H54 (cell line): ENCODE measurements around the gene TPST2.

Source experiments
- DNase-seq: peaks from one replicate; pipeline ENCODE4 v3.0.0; 2011; ENCODE audit warnings: low spot score, mixed read lengths; ENCODE audit not compliant: insufficient read length
- FAIRE-seq: peaks from 3 replicates; lab custom pipeline; 2011; peaks lifted over from hg19 to GRCh38; lab: Jason Lieb, UNC
- POLR2A ChIP-seq: IDR thresholded peaks from 2 replicates; pipeline ENCODE4 v1.6.1; 2011; ENCODE audit warnings: low read depth, mild to moderate bottlenecking, low read length

The TPST2 gene

DNA sequence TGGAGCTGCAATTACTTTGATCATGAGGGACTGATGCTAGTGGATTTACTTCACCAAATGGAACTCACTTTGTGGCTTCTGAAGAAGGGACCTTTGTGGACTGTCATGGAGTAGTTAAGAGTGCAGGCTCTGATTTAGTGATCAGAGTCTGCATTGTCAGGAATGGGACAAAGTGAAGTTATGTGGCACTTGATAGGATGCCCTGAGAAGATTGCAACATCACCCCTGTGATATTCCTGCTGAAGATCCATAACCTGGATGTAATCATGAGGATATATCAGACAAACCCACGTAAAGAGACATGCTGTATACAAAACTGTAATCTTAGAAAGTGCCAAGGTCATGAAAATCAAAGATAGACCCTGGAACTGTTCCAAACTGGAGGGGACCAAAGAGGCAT lies 76.1 kb downstream of the TPST2 start:
- FAIRE-seq (no peak), DNase-seq (no peak)
- TF ChIP-seq POLR2A, result no peak

DNA sequence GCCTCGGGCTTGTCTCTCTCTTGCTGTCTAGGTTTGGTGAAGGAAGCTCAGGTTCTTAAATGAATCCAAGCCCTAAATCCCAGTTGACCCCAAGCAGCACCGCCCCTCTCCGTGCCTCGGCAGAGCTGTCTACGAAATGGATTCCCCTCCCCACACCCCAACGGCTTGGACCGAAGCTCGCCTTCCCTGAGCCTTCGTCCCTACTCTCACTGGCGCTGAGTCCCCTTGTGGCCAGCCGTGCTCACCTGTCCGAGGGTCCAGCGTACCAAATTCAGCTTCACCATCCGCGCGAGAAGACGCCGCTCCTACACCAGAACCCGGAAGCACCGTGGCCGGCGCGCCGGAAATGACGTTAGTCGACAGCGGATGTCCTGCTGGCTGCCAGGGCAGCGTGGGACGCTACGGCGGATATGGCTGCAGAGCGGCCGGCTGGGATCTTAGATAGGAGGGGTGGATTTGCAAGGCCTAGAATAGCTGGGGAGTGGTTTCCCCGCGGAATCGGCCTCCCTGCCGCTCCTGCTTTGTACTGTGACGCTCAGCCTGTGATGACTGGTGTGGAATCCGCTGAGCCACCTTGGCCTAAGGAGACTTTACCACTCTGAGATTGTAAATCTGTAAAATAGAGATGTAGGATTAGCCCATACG lies 77.7 kb downstream of the TPST2 start, which contains the start of gene TFIP11:
TSS of gene TFIP11 (minus strand) at position 325 of the 645 bp plus-strand sequence. CDS start 2,201 bp downstream, outside the sequence.
- TF ChIP-seq POLR2A, result peak; percentile 69
- peak; percentile 82 for DNase-seq
- FAIRE-seq, result no peak

DNA sequence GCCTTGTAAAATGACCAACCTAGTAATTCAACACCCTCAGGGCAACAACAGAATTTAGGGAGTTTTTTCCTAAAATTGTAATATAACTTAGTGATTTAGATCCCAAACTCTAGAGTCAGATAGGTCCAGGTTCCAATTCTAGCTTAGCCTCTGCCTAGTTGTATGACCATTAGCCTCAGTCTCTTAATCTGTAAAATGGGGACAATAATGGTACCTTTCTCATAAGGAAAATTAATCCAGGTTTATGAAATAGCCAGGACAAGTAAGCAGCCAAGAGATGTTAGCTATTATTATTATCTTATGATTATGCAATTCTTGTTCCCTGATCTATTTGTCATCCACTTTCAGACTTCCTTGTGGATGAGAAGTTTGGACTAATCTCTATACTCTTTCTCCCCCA lies 81.8 kb downstream of the TPST2 start:
- DNase-seq, result no peak
- FAIRE-seq, result no peak
- no peak for TF ChIP-seq POLR2A

DNA sequence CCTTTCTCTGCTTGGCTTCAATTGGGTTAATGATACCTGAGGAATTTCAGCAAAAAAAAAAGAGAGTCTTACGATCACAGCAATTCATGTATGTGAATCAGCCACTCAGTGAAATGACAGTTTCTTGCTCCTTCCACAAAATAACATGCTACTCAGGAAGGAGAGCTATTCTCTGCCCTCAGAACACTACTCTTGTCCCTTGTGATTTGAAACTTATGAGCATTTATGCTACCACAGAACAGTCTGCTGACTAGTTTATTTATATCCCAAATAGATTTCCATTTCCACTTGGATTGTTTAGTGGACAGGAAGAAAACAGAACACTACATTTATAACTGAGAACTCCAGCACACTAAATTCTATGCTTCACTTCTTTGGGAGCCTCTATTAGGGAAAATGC lies 86.2 kb downstream of the TPST2 start:
- TF ChIP-seq POLR2A, result no peak
- no peak for DNase-seq
- no peak for FAIRE-seq

DNA sequence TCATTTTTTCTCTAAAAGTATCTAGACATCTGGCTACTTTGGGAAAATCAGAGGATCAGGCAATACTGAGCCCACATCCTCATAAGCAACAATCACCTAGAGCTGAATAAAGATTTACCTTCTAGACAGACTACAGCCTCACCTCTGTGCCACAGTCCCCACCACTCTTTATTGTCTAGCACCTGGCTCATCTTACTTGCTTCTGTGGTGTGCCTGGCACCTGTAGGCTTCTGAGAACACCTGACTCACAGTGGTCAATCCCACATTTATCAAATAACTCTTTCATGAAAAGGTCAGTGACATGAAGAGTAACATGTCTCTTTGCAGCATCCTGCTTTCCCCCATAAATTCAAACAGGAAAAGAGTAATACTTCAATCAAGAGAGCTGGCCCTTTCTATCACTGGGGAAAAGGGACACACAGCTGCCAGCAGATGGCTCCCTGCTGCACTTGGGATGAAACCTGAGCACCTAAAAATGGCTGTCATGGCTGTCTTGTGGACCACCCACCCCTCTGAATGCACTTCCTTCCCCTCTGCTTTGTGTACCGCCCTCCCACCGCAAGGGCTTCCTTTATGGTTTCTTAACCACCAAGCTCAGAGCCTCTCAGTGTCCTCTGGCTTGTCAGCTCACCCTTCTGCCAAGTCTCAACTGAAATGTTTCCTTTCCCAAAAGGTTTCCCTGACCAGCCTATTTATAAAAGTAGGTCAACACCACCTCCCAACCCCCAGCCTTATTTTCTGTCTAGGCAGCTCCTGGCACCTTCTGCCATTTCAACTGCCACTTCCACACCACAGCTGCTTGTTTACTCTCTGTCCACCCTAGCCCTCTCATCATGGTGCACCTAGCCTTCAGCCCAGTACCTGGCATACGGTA lies 87.0 kb downstream of the TPST2 start:
- FAIRE-seq (no peak), DNase-seq (no peak)
- no peak for TF ChIP-seq POLR2A

DNA sequence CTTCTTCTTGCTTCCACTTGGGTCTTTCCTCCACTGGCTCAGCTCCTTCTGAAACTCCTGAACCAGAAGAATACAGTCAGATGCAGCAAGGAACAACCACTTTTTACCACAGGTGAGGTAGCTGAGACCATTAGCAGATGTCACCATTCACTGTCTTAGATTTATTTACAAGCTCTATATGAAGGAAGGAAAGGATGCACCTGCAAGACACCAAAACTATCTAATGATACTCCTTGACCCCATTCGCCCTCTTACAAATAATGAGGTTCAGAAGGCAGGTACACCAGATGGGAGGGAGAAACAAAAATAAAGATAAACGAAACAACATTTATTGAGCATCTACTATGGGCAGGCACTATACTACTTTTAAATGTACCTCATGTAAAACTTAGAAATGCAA lies 87.9 kb downstream of the TPST2 start:
- no peak for TF ChIP-seq POLR2A
- DNase-seq, result no peak
- no peak for FAIRE-seq

DNA sequence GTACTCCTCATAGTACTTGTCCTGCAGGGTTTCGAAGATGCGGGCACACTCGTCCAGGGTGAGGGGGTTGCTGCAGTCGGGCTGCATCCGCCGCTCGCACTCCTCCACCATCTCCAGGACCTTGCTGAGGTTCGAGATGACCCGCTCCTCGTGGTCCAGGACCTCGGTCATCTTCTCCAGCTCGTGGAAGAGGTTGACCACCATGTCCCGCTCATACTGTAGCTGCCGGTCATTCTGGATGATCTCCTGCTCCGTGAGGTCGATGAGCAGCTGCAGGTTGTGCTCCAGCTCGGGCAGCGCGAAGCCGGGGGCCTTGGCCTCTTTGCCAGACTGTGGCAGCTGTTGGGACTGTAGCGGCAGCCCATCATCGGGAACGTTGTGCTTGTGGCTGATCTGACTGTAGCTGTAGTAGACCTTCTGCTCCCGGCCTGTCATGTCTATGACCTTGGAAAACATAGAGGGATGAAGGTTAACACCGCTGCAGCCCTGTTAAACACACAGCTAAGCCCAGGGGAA lies 90.7 kb downstream of the TPST2 start:
- TF ChIP-seq POLR2A, result no peak
- no peak for DNase-seq
- no peak for FAIRE-seq

DNA sequence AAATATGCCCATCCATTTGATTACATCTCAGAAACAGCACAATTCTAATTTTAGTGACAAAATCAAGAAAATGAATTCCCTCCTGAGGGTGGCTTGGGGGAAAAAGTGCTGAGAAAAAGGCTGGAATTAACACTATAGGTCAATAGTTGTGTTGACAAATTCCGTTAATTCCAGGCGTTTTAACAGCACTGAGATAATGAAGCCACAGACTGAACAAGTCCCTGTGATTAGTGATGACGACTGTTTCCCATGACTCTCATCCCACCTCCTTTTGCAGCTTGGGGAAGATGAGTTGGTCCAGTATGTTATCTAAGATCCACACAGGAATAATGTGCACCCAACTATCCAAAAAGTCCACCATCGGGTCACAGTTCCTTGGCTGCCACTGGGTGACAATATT lies 93.5 kb downstream of the TPST2 start:
- no peak for DNase-seq
- no peak for TF ChIP-seq POLR2A
- FAIRE-seq, result no peak

DNA sequence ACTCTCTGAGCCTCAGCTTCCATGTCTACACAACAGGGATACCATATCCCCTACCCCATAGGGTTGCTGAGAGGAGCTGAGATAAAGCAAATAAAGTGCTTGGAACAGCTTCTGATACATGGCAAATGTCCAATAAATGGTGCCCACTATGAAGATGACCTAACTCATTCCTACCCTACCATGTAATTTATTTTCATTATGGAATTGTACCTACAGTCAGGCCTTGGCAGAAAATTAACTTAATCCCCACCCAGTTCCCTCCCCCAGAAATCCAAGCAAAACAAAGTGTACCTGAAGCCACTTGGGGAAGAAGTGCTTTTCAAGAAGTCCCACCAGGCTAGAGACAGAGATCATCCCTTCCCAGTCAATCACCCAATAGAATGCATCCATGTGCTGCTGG lies 95.4 kb downstream of the TPST2 start:
- DNase-seq (no peak), FAIRE-seq (no peak)
- no peak for TF ChIP-seq POLR2A

DNA sequence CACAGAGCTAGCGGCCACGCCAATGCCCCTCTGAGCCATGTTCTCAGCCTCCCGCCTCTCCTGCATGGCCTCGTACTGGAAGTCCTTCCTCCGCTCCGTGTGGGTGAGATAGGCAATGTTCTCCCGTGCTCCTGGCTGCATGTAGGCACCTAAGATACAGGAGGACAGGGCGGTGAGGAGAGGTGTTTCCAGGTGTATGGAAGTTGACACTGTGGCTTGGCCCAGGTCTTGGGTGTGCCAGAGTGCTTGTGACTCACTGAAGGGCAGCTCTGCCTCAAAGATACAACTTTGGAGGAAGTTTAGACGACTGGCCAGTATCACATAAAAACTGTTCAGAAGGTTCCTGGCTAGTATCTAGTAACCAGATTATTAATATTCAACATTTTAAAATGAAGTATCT lies 97.7 kb downstream of the TPST2 start:
- no peak for DNase-seq
- TF ChIP-seq POLR2A, result no peak
- no peak for FAIRE-seq

DNA sequence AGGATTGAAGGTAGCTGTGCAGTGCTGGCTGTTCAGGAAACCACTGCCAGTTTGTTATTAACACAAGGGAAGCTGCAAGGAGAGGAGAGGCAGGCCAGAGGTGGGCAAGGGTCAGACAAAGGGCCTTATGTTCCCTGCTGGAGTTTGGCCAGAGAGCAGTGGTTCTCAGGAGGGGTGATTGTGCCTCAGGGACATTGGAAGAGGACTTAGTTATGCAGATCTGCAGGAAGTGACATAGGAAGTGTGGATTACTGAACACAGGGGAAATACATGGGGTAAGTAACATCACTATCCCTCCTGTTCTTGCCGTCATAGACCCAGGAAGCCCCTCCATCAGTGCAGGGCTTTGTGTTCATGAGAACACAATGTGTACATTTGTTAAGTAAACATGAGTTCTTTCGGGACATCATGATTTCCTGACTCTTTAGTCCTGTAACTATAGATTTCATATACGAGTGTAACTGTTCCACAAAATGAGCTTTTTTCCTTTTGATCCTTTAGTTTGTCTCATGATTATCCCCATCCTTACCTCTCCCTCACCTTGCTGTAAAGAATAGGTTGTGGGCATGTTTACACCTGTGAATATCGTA lies 100.4 kb downstream of the TPST2 start:
- FAIRE-seq (no peak), DNase-seq (no peak)
- no peak for TF ChIP-seq POLR2A

DNA sequence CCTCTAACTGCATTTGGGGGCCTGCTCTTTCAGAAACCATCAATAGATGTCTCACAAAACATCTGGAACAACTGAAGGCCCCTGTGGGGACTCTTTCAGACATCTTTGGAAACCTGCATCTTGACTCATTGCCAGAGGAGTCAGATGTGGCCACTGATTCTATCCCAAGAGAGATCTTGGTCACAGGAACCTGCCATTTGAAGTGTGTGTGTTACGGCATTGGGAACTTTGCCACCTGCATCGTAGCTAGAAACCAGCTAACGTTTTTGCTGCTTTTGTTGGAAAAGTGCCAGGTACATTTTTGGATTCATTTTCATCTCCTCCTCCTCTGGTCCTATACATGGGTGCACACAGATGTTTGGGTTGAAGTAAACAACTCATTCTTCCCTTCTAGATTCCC lies 101.9 kb downstream of the TPST2 start:
- no peak for TF ChIP-seq POLR2A
- DNase-seq (no peak), FAIRE-seq (no peak)

DNA sequence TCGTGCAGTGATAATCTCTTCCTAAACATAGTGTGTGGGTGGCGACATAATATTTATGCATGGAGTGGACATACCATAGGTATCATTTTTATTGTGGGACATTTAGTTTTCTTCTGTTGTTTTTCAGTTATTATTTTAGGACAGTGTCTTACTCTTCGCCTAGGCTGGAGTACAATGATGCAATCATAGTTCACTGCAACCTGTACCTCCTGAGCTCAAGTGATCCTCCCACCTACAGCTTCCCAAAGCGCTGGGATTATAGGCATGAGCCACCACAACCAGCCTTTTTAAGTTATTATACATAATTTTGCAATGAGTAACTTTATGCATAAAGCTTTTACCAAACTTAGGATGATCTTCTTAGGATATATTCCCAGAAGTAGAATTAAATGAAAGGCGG lies 103.5 kb downstream of the TPST2 start:
- no peak for TF ChIP-seq POLR2A
- FAIRE-seq, result no peak

DNA sequence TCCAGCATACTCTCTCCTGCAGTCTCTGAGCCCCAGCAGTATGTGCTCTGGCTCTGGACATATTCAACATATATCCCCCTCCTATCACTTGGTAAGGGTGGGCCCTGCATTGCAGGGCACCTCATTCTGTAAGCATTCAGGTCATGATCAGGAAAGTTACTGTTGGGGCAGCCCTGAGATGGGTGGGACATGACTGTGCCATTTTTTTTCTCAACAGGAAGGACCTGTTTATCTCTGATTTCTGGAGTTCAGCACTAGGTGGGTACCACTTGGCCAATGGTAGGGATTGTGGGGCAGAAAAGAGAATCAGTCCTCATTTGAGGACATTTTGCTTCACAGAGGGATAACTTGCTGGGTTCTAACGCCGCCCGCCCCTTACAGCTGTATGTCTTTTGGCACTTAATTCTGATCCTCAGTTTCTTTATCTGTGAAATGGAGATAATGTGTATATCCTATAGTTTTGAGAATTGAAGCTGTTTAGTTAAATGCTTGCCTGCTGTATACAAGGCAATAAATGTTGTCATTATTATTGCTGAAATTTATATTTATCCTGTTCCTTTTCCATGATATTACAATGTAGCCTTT lies 104.0 kb downstream of the TPST2 start:
- no peak for TF ChIP-seq POLR2A
- DNase-seq (no peak), FAIRE-seq (no peak)

More for the DNA sequence above, 103.5 kb downstream of the TPST2 start:
- DNase-seq, result no peak

DNA sequence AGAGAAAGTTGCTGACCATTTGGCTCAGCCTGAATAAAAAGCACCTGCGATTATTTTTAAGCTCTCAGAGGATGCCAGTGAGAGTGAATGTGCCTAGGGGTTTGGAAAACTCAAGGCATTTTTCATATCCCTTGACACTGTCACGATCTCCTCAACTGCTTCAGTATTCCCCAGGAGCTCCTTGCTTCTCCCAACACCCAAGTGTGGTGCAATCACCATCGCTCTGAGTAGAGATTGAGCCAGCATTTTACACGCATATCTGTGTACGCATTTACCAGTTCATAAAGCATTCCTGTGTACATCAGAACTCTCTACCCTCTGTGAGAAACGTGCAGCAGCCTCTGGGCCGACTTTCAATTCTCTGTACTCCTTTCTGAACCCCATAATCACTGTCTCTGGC lies 104.9 kb downstream of the TPST2 start:
- no peak for FAIRE-seq
- no peak for TF ChIP-seq POLR2A
- no peak for DNase-seq
